D721Med (cell line): ENCODE data around the gene S100A12.
"Not testable (repeated sequence)": the region's sequence is repeated elsewhere in the genome, so short reads cannot be mapped to it uniquely, and the experiment has no call there.

Experiments
- DNase-seq: peaks from one replicate; pipeline ENCODE4 v3.0.0; 2011; ENCODE audit warnings: low spot score; ENCODE audit not compliant: insufficient read length
- FAIRE-seq: peaks from 2 replicates; lab custom pipeline; 2011; peaks lifted over from hg19 to GRCh38; lab: Jason Lieb, UNC
- CTCF ChIP-seq: IDR thresholded peaks from 2 replicates; pipeline ENCODE4 v1.5.1; 2012; ENCODE audit warnings: mild to moderate bottlenecking, control low read depth; ENCODE audit not compliant: insufficient read depth; ENCODE audit errors: missing control alignments

S100A12 gene

DNA sequence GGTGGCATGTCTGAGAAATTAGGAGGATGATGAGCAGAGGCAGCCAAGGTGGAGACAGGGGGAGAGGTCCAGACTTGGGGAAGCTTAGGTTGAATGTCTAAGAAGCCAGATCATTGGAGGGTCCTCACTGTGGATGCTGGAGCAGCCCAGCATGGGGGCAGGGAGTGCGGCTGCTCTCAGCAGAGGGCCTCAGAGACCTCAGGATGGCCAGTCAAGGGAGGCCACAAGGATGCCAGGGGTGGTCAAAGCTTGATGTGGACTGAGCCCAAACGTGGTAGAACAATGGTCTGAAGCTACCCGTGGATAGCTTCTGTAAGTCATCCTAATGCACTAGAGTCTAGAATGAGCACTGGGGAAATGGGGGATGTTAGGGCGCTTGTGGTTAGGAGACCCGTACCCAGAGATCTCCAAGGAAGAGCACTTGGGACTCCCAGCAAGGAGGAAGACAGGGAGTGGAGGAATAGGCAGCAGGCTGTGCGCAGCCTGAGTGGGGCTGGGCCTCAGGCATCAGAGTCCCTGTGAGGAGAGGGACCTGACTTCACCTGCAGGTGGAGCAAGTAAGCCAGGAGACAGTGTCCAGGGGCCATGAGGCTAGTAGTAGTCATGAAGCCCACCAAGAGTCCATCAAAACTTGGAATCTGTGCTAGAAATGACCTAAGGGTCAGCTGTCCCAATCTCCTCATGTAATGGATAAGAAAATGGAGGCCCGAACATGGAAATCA is 22.0 kb downstream of the S100A12 start:
- peak; percentile 33 for TF ChIP-seq CTCF
- FAIRE-seq (no peak), DNase-seq (peak; percentile 46)

DNA sequence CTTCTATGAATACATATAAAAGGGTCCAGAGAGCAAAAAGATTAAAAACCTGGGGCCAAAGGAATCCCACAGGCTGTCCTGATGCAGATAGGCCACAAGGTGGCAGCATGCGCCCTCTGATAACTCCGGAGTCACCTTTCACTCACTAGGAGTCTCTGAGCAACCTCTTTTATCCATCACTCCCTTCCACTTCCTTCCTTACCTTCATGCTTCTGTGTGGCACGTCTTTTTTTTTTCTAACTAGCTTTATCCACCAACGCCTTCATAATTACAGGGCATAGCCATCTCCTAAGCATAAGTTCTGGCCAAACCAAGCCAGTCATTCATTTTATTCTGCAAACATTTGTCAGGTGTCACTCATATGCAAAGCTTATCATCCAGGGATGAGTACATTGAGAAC is 22.9 kb downstream of the S100A12 start:
- peak; percentile 98 for TF ChIP-seq CTCF
- FAIRE-seq (peak; percentile 38), DNase-seq (peak; percentile 73)

DNA sequence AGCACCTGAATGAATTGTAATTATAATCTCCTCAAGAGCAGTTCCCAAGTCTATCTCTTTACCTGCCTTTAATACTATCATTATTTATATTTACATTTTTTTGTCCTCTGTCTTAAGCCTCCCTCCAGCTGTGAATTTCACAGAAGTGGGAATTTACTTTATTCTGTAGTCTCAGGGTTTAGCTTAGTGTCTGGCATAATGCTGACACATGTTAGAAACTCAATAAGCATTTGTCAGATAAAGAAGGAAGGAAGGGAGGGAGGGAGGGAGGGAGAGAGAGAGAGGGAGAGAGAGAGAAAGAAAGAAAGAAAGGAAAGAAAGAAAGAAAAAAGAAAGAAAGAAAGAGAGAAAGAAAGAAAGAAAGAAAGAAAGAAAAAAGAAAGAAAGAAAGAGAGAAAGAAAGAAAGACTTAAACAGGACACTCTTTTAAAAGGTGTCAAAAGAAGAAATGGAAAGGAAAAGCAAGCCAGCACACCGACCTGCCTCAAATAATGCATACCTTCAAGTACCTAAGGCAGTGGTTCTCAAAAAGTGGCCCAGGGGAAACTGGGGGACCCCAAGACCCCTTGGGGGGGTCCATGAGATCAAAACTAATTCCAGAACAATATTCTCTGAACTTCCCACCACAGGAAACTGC is 25.0 kb downstream of the S100A12 start:
- FAIRE-seq: no peak
- DNase-seq: no peak
- TF ChIP-seq CTCF: no peak

DNA sequence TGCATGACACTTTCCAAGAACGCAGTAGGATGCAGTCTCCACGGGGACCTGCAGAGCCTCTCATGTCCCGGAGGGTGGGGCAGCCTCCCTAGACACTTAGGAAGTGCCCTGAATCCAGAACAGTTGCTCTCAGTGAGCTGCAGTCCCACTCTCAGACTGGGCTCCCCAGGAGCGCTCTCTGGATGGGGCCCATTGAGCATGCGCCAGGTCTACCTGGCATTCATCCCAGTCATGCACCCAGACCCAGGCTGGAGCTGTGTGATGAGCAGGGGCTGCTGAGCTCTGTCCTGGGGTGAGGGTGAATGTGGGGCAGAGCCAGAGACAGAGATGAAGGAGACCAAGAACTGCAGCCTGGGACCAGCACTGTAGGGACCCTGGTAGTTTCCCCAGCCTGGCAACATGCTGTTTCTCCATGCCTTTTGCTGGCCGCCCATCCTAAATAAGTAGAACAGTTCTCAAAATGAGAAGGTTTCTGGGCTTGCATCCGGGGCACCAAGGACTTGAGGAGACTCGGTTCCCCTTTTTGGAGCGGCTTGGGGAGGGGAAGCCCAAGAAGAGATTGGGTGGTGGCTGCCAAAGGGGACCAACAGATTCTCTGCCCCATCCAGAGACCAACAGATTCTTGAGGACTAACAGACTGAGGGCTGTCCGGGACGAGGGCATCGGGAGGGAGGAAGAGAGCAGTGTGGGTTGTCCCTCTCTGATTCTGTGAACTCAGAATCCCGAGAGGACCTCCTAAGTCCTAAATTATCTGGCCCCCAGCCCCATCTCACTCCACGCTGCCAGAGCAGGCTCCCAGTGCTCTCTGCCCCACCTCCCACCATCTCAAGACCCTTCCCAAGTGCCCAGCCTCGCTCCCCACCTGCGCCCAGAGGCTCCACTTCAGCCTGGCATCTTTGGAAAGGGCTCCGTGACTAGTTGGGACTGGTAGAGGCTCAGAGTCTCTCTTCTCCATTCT is 25.8 kb downstream of the S100A12 start:
- DNase-seq (no peak), FAIRE-seq (no peak)
- no peak for TF ChIP-seq CTCF

- no peak for TF ChIP-seq CTCF
- FAIRE-seq: no peak
- no peak for DNase-seq
Observed at GRCh38 chr1:153348511-153349362, 26.7 kb downstream of the S100A12 start, which contains the start of gene PGLYRP4. Gene PGLYRP4 (minus strand): TSS chr1:153348841. CDS start chr1:153347932, 909 bp downstream.

DNA sequence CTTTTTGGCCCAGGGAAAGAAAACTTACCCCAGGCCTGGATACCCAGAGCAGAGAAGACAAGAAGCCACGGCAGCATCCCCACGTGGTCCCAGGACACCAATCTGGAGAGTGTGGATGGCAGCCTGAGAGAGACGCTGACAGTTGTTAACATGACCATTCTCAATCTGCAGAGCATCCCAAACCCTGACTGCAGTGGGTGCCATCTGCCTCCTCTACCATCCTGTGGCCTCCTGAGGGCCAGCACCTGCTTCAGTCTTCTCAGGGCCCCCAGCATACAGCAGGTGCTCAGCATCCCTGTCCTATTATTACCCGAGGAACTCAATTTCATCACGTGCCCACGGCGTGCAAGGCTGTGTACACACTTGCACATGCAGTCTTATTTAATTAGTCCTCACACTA is 27.6 kb downstream of the S100A12 start:
- TF ChIP-seq CTCF: no peak
- DNase-seq (no peak), FAIRE-seq (no peak)

DNA sequence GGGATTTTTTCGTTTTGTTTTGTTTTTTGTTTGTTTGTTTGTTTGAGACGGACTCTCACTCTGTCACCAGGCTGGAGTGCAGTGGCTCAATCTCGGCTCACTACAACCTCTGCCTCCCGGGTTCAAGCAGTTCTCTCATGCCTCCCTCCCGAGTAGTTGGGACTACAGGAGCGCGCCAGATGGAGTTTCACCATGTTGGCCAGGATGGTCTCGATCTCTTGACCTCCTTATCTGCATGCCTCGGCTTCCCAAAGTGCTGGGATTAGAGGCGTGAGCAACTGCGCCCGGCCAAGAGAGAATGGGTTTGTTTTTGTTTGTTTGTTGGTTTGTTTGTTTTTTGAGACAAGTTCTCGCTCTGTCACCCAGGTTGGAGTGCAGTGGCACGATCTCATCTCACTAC is 28.4 kb downstream of the S100A12 start:
- not testable (repeated sequence) for FAIRE-seq, DNase-seq
